Panc1 (cell line): ENCODE data around the gene CLDN4. TPM values are rescaled to one million over a fixed set of nuclear protein-coding genes. Genes with fewer than 3 reads are reported as not detected.
A peak's percentile ranks its signal among the peaks of the same experiment; 100 is the strongest.

ENCODE experiments used
- ATAC-seq: fragments of 200-7000 bp; cut with Tn5 transposase; 2 replicates; pipeline ENCODE4 v1.9.1; 2020; ENCODE audit warnings: mild to moderate bottlenecking, moderate library complexity
- BruUV-seq: library from RNA; stranded (reverse); fragments of 400-500 nt; replicated peaks from 2 replicates; lab custom pipeline; 2021; lab: Mats Ljungman, UMichigan
- CTCF ChIA-PET: fragments of 300-600 bp; sonication (Branson Sonifier 250); formaldehyde crosslinking; loops from one replicate; lab custom pipeline; 2022; ENCODE audit warnings: antibody characterized with exemption; lab: Charles Lee
- POLR2A ChIA-PET: fragments of 300-600 bp; sonication (Branson Sonifier 250); formaldehyde crosslinking; loops from one replicate; lab custom pipeline; 2022; ENCODE audit warnings: antibody characterized with exemption; lab: Charles Lee
- DNase-seq: peaks from one replicate; pipeline ENCODE4 v3.0.0-alpha.2; 2010; ENCODE audit warnings: low read depth, low spot score
- H3K27ac ChIP-seq: 2 replicates; pipeline ENCODE4 v1.5.1; 2011; ENCODE audit warnings: mild to moderate bottlenecking, low read length, inconsistent platforms
- H3K27me3 ChIP-seq: fragments of 200-500 bp; sonication (Bioruptor generic); 2 replicates; pipeline ENCODE4 v1.6.0; 2014; ENCODE audit warnings: low read length, inconsistent platforms; ENCODE audit not compliant: control insufficient read depth, insufficient read depth
- H3K36me3 ChIP-seq: fragments of 200-500 bp; sonication (Bioruptor generic); 2 replicates; pipeline ENCODE4 v1.5.1; 2014; ENCODE audit warnings: inconsistent platforms, mild to moderate bottlenecking, low read length, moderate library complexity; ENCODE audit not compliant: control insufficient read depth, insufficient read depth
- H3K4me1 ChIP-seq: 2 replicates; pipeline ENCODE4 v1.5.1; 2011; ENCODE audit warnings: inconsistent platforms, mild to moderate bottlenecking, low read length, moderate library complexity; ENCODE audit not compliant: control insufficient read depth, insufficient read depth
- H3K4me3 ChIP-seq, 2 experiments: 2 replicates each; pipeline ENCODE4 v1.5.1; 2011 to 2012; ENCODE audit warnings: low read depth in 2 of 2, low read length in 2 of 2, mild to moderate bottlenecking in 2 of 2, inconsistent platforms in 1 of 2, moderate library complexity in 1 of 2
- H3K9me3 ChIP-seq: fragments of 200-500 bp; sonication (Bioruptor generic); 2 replicates; pipeline ENCODE4 v1.5.1; 2014; ENCODE audit warnings: low read depth, mild to moderate bottlenecking, inconsistent platforms, low read length, moderate library complexity; ENCODE audit not compliant: control insufficient read depth, insufficient read depth
- CTCF ChIP-seq: fragments of 450-650 bp; IDR thresholded peaks from 2 replicates; pipeline ENCODE4 v1.5.1; 2017; ENCODE audit warnings: mild to moderate bottlenecking
- POLR2AphosphoS5 ChIP-seq: IDR thresholded peaks from 2 replicates; pipeline ENCODE4 v1.6.1; 2012; ENCODE audit warnings: mild to moderate bottlenecking, low read depth, low read length, moderate library complexity
- SIN3A ChIP-seq: IDR thresholded peaks from 2 replicates; pipeline ENCODE4 v1.6.1; 2012; ENCODE audit warnings: low read depth, mild to moderate bottlenecking, low read length, moderate library complexity, borderline replicate concordance; ENCODE audit not compliant: insufficient read depth
- TCF7L2 ChIP-seq: IDR thresholded peaks from 2 replicates; pipeline ENCODE4 v1.6.1; 2011; ENCODE audit warnings: mild to moderate bottlenecking, low read depth, low read length, inconsistent platforms
- in situ Hi-C: cut with HindIII; loops from 2 replicates; pipeline ENCODE4 v1.10.0; 2016; ENCODE audit warnings: low sequenced_read_pairs, low pct_unique_long_range_greater_than_20kb
- intact Hi-C: fragments of 100-400 bp; cut with micrococcal nuclease; formaldehyde crosslinking; loops from one replicate; pipeline ENCODE4 v1.10.0; 2022; ENCODE audit not compliant: unreplicated experiment
- total RNA-seq: library from RNA; stranded (reverse); gene quantifications from one replicate; pipeline ENCODE4 v1.2.1, GENCODE V29; 2021; ENCODE audit not compliant: unreplicated experiment
- TF ChIP-seq, protein P1 (sequence below), 2 experiments: IDR thresholded peaks; 2 replicates each; pipeline ENCODE4 v1.6.1; 2011 to 2012; ENCODE audit warnings: low read depth in 2 of 2, control low read depth in 1 of 2, low read length in 1 of 2, mild to moderate bottlenecking in 1 of 2, moderate library complexity in 1 of 2; ENCODE audit not compliant: insufficient read depth in 1 of 2

CLDN4 gene
- total RNA-seq, 1 experiment from 2014 or later = 295 TPM

GRCh38 chr7:73823873-73824592 lies 6.8 kb upstream of the CLDN4 start:
- POLR2A ChIA-PET = interaction anchor here (1.6 kb wide), 1 partner anchor 84 kb away, joined by 7 read pairs; no protein-coding TSS in a partner anchor
- no peak for TF ChIP-seq POLR2AphosphoS5
- no peak for TF ChIP-seq SIN3A
- no peak for TF ChIP-seq CTCF
- TF ChIP-seq TCF7L2 = no peak
- TF ChIP-seq, protein P1, sequence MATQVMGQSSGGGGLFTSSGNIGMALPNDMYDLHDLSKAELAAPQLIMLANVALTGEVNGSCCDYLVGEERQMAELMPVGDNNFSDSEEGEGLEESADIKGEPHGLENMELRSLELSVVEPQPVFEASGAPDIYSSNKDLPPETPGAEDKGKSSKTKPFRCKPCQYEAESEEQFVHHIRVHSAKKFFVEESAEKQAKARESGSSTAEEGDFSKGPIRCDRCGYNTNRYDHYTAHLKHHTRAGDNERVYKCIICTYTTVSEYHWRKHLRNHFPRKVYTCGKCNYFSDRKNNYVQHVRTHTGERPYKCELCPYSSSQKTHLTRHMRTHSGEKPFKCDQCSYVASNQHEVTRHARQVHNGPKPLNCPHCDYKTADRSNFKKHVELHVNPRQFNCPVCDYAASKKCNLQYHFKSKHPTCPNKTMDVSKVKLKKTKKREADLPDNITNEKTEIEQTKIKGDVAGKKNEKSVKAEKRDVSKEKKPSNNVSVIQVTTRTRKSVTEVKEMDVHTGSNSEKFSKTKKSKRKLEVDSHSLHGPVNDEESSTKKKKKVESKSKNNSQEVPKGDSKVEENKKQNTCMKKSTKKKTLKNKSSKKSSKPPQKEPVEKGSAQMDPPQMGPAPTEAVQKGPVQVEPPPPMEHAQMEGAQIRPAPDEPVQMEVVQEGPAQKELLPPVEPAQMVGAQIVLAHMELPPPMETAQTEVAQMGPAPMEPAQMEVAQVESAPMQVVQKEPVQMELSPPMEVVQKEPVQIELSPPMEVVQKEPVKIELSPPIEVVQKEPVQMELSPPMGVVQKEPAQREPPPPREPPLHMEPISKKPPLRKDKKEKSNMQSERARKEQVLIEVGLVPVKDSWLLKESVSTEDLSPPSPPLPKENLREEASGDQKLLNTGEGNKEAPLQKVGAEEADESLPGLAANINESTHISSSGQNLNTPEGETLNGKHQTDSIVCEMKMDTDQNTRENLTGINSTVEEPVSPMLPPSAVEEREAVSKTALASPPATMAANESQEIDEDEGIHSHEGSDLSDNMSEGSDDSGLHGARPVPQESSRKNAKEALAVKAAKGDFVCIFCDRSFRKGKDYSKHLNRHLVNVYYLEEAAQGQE (IDR thresholded peaks at IDR 0.05; ENCODE audit: insufficient read depth in 1 of 2, low read depth in 2 of 2, low read length in 1 of 2) = no peak
- intact Hi-C loops (no loop called here), in situ Hi-C loops (no loop called here)
- H3K9me3 ChIP-seq = no peaks in the 10 kb centered on the region
- H3K36me3 ChIP-seq = no peaks in the 10 kb centered on the region
- ATAC-seq (no peak), DNase-seq (no peak)
- no peak overlapping the region for H3K4me3 ChIP-seq
- H3K4me1 ChIP-seq = peaks cover 47% of the 10 kb centered on the region
- CTCF ChIA-PET = no interaction called here
- BruUV-seq = no TSS peak
- H3K27ac ChIP-seq = peak overlapping the region; percentile 91
- no peaks in the 10 kb centered on the region for H3K27me3 ChIP-seq

DNA sequence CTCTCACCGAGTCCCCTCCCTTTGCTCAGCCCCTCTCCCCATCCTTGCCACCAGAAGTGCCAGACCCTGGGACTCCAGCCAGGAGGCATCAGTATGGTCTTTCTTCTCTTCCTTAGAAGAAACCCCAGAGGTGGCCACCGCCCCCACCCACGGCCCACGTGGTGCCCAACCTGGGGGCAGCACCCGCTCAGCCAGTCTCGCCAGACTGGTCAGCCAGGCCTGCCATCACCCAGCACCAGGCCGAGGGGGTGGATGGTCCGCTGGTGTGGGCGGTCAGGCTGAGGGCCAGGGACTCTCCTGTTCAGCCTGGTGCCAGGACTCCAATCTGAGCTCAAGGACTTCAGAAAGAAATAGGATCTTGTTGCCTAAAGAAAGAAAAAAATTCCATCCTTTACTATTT lies 5.8 kb upstream of the CLDN4 start:
- H3K4me1 ChIP-seq = peaks cover 57% of the 10 kb centered on the region
- no peak overlapping the region for H3K4me3 ChIP-seq

More for the DNA sequence above, 5.8 kb upstream of the CLDN4 start:
- BruUV-seq = no TSS peak
- in situ Hi-C loops (no loop called here), intact Hi-C loops (no loop called here)
- Histone ChIP-seq H3K36me3 (no peaks in the 10 kb centered on the region), H3K9me3 (no peaks in the 10 kb centered on the region), H3K27ac (peak overlapping the region; percentile 40; the same call in 1 of the 2 replicates), H3K27me3 (no peaks in the 10 kb centered on the region)
- ATAC-seq = no peak
- no peak for TF ChIP-seq CTCF
- no peak for TF ChIP-seq TCF7L2
- TF ChIP-seq POLR2AphosphoS5 = no peak
- no peak for TF ChIP-seq SIN3A
- TF ChIP-seq, protein P1 (IDR thresholded peaks at IDR 0.05; ENCODE audit: insufficient read depth in 1 of 2, low read depth in 2 of 2, low read length in 1 of 2) = no peak
- POLR2A ChIA-PET = interaction anchor here (0.7 kb wide), 1 partner anchor 97 kb away, joined by 3 read pairs; no protein-coding TSS in a partner anchor
- CTCF ChIA-PET = no interaction called here
- DNase-seq = no peak
